ENCODE data around the gene HMOX1. TPM values are rescaled to one million over a fixed set of nuclear protein-coding genes. Genes with fewer than 3 reads are reported as not detected.

Gene HMOX1
- total and polyA plus RNA-seq, 2 of the 13 experiments (the other 11 are each of a cell fraction or from before 2014, with no cell fraction given), result 53.6 to 67.4 TPM

DNA sequence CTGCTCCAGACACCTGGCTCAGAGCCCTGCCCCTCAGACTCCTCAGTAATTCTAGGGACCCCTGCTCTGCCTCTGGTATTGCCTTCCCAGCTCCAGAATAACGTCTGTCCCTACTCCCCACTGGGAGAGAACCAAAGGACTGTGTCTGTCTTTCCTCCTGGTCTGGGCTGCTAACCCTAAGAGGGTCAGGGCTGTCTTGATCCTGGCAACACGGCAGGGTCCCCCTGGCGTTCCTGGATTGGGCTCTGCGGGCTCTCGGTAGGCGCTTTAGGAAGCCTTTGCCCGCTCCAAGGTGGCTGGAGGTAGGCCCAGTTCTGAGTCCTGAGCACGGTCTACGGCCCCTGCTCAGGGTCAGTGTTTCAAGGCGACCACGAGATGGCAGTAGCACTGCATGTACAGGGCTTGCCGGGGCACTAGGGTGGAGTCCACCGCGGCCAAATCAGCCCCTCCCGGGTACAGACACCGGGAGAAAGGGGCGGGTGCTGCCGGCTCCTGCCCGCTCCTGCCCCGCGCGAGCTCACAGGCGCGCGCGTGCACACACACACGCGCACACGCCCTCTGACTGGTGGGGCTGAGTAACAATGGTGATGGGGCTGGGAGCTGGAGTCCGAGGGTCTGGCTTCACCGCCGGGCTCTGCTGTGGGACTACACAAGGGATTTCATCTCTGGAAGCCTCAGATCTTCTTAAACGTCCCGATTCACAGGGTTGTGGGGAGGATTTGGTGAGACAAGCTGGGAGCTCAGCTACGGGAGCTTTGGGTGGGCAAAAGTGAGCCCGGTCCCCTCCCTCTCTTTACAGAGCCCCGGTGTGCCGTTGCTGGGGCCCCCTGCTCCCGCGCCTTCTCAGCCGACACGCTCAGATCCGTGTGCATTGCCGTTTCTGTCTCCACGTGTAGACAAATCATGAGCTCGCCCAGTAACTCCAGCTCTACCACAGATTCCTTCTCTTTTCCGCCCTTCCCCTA is 30.1 kb upstream of the HMOX1 start (continued):
- TF ChIP-seq ZBTB26 (CRISPR knock-in tag; IDR thresholded peaks at IDR 0.05; ENCODE audit: borderline replicate concordance) (no peak), ZFP41 (CRISPR knock-in tag; IDR thresholded peaks at IDR 0.05; ENCODE audit: borderline replicate concordance) (no peak), RARA (CRISPR knock-in tag; IDR thresholded peaks at IDR 0.05) (0 out of 2 replicates have a peak, but pooled peaks have one; percentile 28), ZSCAN25 (CRISPR knock-in tag; IDR thresholded peaks at IDR 0.05) (no peak), ZNF615 (CRISPR knock-in tag; IDR thresholded peaks at IDR 0.05; ENCODE audit: borderline replicate concordance) (no peak), ZIK1 (CRISPR knock-in tag; IDR thresholded peaks at IDR 0.05; ENCODE audit: borderline replicate concordance, low read depth) (0 out of 2 replicates have a peak, but pooled peaks have one; percentile 62), KLF16 (CRISPR knock-in tag; IDR thresholded peaks at IDR 0.05) (peak in 1 of 2 experiments; percentile 75; a peak in 1 of 4 replicates), ZNF784 (CRISPR knock-in tag; IDR thresholded peaks at IDR 0.05; ENCODE audit: borderline replicate concordance) (no peak), CHD4 (IDR thresholded peaks at IDR 0.05; ENCODE audit: borderline replicate concordance, low read length) (no peak), ZNF766 (CRISPR knock-in tag; IDR thresholded peaks at IDR 0.05; ENCODE audit: borderline replicate concordance) (0 out of 2 replicates have a peak, but pooled peaks have one; percentile 12), ZNF180 (CRISPR knock-in tag; IDR thresholded peaks at IDR 0.05; ENCODE audit: borderline replicate concordance, low read depth) (no peak), TP53 (CRISPR knock-in tag; conservative IDR thresholded peaks at IDR 0.05) (no peak; the same call in 1 of the 2 replicates), POLR2G (IDR thresholded peaks at IDR 0.05; ENCODE audit: low read depth, low read length) (peak; percentile 65), MLX (CRISPR knock-in tag; IDR thresholded peaks at IDR 0.05) (no peak)
- TF ChIP-seq, protein P1, sequence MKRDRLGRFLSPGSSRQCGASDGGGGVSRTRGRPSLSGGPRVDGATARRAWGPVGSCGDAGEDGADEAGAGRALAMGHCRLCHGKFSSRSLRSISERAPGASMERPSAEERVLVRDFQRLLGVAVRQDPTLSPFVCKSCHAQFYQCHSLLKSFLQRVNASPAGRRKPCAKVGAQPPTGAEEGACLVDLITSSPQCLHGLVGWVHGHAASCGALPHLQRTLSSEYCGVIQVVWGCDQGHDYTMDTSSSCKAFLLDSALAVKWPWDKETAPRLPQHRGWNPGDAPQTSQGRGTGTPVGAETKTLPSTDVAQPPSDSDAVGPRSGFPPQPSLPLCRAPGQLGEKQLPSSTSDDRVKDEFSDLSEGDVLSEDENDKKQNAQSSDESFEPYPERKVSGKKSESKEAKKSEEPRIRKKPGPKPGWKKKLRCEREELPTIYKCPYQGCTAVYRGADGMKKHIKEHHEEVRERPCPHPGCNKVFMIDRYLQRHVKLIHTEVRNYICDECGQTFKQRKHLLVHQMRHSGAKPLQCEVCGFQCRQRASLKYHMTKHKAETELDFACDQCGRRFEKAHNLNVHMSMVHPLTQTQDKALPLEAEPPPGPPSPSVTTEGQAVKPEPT (CRISPR knock-in tag; IDR thresholded peaks at IDR 0.05; ENCODE audit: low read depth), result peak; percentile 57; the same call in 1 of the 2 replicates
- TF ChIP-seq, protein P2, sequence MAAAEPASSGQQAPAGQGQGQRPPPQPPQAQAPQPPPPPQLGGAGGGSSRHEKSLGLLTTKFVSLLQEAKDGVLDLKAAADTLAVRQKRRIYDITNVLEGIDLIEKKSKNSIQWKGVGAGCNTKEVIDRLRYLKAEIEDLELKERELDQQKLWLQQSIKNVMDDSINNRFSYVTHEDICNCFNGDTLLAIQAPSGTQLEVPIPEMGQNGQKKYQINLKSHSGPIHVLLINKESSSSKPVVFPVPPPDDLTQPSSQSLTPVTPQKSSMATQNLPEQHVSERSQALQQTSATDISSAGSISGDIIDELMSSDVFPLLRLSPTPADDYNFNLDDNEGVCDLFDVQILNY (CRISPR knock-in tag; conservative IDR thresholded peaks at IDR 0.05), result no peak
- TF ChIP-seq, protein P3, sequence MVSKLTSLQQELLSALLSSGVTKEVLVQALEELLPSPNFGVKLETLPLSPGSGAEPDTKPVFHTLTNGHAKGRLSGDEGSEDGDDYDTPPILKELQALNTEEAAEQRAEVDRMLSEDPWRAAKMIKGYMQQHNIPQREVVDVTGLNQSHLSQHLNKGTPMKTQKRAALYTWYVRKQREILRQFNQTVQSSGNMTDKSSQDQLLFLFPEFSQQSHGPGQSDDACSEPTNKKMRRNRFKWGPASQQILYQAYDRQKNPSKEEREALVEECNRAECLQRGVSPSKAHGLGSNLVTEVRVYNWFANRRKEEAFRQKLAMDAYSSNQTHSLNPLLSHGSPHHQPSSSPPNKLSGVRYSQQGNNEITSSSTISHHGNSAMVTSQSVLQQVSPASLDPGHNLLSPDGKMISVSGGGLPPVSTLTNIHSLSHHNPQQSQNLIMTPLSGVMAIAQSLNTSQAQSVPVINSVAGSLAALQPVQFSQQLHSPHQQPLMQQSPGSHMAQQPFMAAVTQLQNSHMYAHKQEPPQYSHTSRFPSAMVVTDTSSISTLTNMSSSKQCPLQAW (CRISPR knock-in tag; IDR thresholded peaks at IDR 0.05), result peak; percentile 55; the same call in 1 of the 2 replicates
- TF ChIP-seq, protein P4, sequence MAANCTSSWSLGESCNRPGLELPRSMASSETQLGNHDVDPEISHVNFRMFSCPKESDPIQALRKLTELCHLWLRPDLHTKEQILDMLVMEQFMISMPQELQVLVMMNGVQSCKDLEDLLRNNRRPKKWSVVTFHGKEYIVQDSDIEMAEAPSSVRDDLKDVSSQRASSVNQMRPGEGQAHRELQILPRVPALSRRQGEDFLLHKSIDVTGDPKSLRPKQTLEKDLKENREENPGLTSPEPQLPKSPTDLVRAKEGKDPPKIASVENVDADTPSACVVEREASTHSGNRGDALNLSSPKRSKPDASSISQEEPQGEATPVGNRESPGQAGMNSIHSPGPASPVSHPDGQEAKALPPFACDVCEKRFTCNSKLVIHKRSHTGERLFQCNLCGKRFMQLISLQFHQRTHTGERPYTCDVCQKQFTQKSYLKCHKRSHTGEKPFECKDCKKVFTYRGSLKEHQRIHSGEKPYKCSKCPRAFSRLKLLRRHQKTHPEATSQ (CRISPR knock-in tag; IDR thresholded peaks at IDR 0.05; ENCODE audit: borderline replicate concordance), result peak; percentile 31; the same call in 1 of the 2 replicates
